Astrocyte of the spinal cord (primary cell): ENCODE measurements around the gene TMEM237.
"Not testable (repeated sequence)": the region's sequence is repeated elsewhere in the genome, so short reads cannot be mapped to it uniquely, and the experiment has no call there.

Experiments used
- DNase-seq: peaks from one replicate; pipeline ENCODE4 v3.0.0; 2011; ENCODE audit warnings: low read depth, low spot score
- H3K4me3 ChIP-seq: 2 replicates; pipeline ENCODE4 v1.5.1; 2011; ENCODE audit warnings: low read depth, mild to moderate bottlenecking, low read length, moderate library complexity
- in situ Hi-C: cut with HindIII; loops from 2 replicates; pipeline ENCODE4 v1.10.0; 2017; ENCODE audit warnings: low sequenced_read_pairs
- TF ChIP-seq, protein P1 (sequence below): IDR thresholded peaks from 2 replicates; pipeline ENCODE4 v1.5.1; 2012; ENCODE audit warnings: low read depth, mild to moderate bottlenecking, low read length, inconsistent platforms

The TMEM237 gene

DNA sequence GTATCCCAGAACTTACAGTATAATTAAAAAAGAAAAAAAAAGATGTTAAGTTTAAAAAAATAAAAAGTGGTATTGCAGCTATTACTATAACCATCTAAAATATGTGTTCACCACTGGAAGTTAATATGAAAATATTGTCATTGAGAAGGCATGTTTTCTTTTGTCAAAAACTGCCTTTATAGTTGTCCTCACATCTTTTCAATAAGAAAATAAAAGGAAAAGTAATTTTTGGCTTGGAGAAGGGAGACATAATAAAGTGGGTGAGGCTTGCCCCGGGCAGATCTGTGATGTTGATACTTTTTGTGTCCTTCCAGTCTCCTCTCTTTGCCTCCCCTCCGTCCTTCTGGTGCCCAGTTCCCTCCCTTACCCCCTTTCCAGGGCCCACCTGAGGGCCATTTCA is 30.2 kb upstream of the TMEM237 start:
- H3K4me3 ChIP-seq = no peak overlapping the region
- DNase-seq = no peak
- TF ChIP-seq, protein P1, sequence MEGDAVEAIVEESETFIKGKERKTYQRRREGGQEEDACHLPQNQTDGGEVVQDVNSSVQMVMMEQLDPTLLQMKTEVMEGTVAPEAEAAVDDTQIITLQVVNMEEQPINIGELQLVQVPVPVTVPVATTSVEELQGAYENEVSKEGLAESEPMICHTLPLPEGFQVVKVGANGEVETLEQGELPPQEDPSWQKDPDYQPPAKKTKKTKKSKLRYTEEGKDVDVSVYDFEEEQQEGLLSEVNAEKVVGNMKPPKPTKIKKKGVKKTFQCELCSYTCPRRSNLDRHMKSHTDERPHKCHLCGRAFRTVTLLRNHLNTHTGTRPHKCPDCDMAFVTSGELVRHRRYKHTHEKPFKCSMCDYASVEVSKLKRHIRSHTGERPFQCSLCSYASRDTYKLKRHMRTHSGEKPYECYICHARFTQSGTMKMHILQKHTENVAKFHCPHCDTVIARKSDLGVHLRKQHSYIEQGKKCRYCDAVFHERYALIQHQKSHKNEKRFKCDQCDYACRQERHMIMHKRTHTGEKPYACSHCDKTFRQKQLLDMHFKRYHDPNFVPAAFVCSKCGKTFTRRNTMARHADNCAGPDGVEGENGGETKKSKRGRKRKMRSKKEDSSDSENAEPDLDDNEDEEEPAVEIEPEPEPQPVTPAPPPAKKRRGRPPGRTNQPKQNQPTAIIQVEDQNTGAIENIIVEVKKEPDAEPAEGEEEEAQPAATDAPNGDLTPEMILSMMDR = no peak
- in situ Hi-C loops = no loop called here

- in situ Hi-C loops, DNase-seq, H3K4me3 ChIP-seq: not testable (repeated sequence)
These were observed 27.9 kb upstream of the TMEM237 start for GRCh38 chr2:201671205-201671604.

GRCh38 chr2:201669865-201670264 is 26.6 kb upstream of the TMEM237 start:
- H3K4me3 ChIP-seq = no peak overlapping the region
- in situ Hi-C loops = no loop called here
- no peak for DNase-seq
- TF ChIP-seq, protein P1 = no peak

- in situ Hi-C loops = no loop called here
- no peak for DNase-seq
- TF ChIP-seq, protein P1 = no peak
- H3K4me3 ChIP-seq = no peak overlapping the region
These were observed 25.2 kb upstream of the TMEM237 start for GRCh38 chr2:201668402-201668910.

GRCh38 chr2:201664334-201664733 is 21.0 kb upstream of the TMEM237 start:
- in situ Hi-C loops = no loop called here
- DNase-seq = no peak
- TF ChIP-seq, protein P1 = no peak
- no peak overlapping the region for H3K4me3 ChIP-seq

- in situ Hi-C loops = no loop called here
- TF ChIP-seq, protein P1 = no peak
- no peak overlapping the region for H3K4me3 ChIP-seq
- DNase-seq = no peak
These were observed 18.1 kb upstream of the TMEM237 start for GRCh38 chr2:201661366-201661765.

DNA sequence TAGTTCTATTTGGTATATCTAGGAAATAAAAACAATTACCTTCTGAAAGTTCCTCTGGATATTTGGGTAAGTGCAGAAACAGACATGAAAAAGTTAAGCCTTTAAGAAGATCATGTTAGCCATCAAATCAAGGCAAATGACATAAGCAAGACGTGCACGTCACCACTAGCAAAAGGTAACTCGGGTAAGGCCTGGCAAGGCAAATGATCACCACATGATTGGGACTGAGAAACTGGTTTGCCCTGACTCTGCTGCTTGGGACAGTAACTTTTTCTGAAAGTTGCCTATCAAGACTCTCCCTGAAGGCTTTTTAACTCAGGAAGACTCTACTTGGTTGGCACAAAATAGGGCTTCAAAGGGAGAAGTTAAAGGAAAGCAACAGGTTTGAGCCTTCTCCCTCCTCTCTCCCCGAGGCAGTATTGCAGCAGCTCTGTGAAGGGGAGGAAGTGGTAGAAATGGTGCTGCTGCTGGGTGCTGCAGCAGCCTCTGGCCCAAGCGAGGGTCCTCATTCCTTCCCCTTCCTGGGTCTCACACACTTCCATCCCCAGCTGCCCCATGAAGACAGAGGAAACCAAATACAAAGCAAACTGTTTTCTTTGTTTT is 17.1 kb upstream of the TMEM237 start:
- H3K4me3 ChIP-seq = no peak overlapping the region
- in situ Hi-C loops = no loop called here
- TF ChIP-seq, protein P1 = no peak
- DNase-seq = no peak
